Mononuclear cell (primary cell): Measurements from ENCODE around the gene CROCC. TPM values are rescaled to one million over a fixed set of nuclear protein-coding genes. Genes with fewer than 3 reads are reported as not detected.
"Not testable (repeated sequence)": the region's sequence is repeated elsewhere in the genome, so short reads cannot be mapped to it uniquely, and the experiment has no call there.

ENCODE experiments used
- H3K27me3 ChIP-seq: 2 replicates; pipeline ENCODE4 v1.6.0; 2011; ENCODE audit warnings: low read length, control low read depth; ENCODE audit not compliant: insufficient read depth
- H3K4me1 ChIP-seq: 2 replicates; pipeline ENCODE4 v1.5.1; 2011; ENCODE audit warnings: mild to moderate bottlenecking, low read length, control low read depth; ENCODE audit not compliant: insufficient read depth
- H3K4me3 ChIP-seq: 2 replicates; pipeline ENCODE4 v1.5.1; 2011; ENCODE audit warnings: mild to moderate bottlenecking, low read length, moderate library complexity
- H3K9me3 ChIP-seq: 2 replicates; pipeline ENCODE4 v1.5.1; 2011; ENCODE audit warnings: low read depth, mild to moderate bottlenecking, control low read depth, low read length
- total RNA-seq: library from RNA; depleted of rRNA; stranded (reverse); fragments of >200 nt; gene quantifications from one replicate; pipeline ENCODE4 v1.2.3, GENCODE V29; 2012

The CROCC gene
- total RNA-seq, 1 donor: 27.8 TPM

- Histone ChIP-seq H3K9me3 (no peaks in the 10 kb centered on the region), H3K4me3 (no peak overlapping the region), H3K4me1 (no peaks in the 10 kb centered on the region), H3K27me3 (no peaks in the 10 kb centered on the region)
Observed at GRCh38 chr1:16938351-16939321, 16.9 kb downstream of the CROCC start.

DNA sequence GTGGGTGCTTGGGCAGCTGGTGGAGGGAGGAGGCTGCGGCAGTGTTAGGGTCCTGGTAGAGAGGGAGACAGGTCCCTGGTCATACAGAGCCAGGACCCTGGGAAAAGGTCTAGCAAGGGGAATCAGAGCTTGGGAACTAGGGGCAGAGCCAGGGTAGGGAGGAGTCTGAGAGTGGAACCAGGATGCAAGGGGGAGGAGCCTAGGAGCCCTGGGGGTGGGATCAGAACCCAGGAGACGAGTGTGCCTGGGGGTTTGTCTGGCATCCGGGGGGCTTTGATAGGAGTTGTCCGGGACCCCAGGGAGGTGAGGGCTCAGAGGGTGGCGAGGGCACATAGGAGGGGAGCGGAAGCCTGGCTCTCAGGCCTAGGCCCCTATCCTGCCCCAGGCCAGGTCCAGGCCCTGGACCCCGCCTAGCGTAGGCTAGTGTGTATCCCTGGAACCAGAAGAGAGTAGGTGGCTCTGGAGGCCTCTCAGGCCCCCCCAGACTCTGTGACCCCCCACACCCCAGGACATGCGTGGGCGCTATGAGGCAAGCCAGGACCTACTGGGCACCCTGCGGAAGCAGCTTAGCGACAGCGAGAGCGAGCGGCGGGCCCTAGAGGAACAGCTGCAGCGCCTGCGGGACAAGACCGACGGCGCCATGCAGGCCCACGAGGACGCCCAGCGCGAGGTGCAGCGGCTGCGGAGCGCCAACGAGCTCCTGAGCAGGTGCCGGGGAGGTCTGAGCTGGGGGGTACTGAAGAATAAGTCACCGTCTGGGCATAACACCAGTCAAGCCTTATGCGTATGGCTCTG lies 17.9 kb downstream of the CROCC start:
- H3K4me3 ChIP-seq, H3K9me3 ChIP-seq, H3K27me3 ChIP-seq, H3K4me1 ChIP-seq: not testable (repeated sequence)

DNA sequence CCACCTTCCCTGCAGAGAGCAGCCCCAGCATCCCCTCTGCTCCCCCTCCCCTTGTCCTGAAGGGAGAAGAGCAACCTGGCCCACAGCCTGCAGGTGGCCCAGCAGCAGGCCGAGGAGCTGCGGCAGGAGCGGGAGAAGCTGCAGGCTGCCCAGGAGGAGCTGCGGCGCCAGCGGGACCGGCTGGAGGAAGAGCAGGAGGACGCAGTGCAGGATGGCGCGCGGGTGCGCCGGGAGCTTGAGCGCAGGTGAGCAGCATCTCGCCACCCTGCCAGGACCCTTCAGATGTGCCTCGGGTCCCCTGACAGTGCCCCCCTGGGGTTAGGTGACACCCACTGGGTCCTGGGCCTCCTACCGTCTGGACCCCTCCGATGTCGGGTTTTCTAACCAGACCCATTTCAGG lies 22.3 kb downstream of the CROCC start:
- no peaks in the 10 kb centered on the region for H3K27me3 ChIP-seq
- no peaks in the 10 kb centered on the region for H3K9me3 ChIP-seq
- no peaks in the 10 kb centered on the region for H3K4me1 ChIP-seq
- H3K4me3 ChIP-seq: no peak overlapping the region

DNA sequence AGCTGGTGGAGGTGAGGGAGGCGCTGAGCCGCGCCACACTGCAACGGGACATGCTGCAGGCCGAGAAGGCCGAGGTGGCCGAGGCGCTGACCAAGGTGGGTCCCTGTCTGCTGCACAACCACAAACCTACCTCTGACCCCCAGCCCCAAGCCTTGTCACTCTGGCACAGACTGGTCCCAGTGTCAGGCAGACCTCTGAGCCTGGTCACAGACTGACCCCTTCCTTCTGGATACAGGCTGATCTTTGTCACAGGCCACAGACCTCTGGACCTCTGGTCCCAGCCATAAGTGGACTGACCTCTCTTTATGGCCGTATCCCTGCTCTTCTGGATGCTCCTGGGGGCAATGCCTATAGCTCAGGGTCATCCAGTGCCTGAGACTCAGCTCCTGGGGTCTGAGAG lies 23.8 kb downstream of the CROCC start:
- not testable (repeated sequence) for H3K4me1 ChIP-seq, H3K9me3 ChIP-seq, H3K4me3 ChIP-seq, H3K27me3 ChIP-seq

GRCh38 chr1:16946185-16946584 lies 24.5 kb downstream of the CROCC start:
- not testable (repeated sequence) for H3K27me3 ChIP-seq, H3K4me1 ChIP-seq, H3K4me3 ChIP-seq, H3K9me3 ChIP-seq

GRCh38 chr1:16946646-16947045 lies 24.9 kb downstream of the CROCC start:
- Histone ChIP-seq H3K4me3 (no peak overlapping the region), H3K9me3 (no peaks in the 10 kb centered on the region), H3K27me3 (no peaks in the 10 kb centered on the region), H3K4me1 (no peaks in the 10 kb centered on the region)

- not testable (repeated sequence) for H3K4me3 ChIP-seq, H3K9me3 ChIP-seq, H3K4me1 ChIP-seq, H3K27me3 ChIP-seq
Observed at GRCh38 chr1:16948282-16948891, 26.7 kb downstream of the CROCC start.

DNA sequence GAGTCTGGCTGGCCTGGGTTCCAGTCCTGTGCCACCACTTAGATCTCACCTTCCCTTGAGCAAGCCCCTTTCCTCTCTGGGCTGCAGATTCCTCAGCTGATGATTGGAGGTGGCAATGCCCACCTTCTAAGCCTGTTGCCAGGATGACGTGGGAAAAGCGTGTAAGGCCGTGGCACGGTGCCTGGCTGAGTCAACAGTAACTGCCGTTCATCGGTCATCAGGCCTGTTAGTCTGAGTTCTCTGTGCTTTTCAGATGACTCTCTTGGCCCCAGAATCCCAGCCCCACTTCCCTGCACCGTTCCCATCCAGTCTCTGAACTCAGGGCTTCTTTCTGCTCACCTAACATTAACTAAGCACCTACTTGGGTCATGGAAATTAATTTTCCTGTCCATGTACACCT lies 27.3 kb downstream of the CROCC start:
- not testable (repeated sequence) for H3K4me3 ChIP-seq, H3K9me3 ChIP-seq, H3K27me3 ChIP-seq, H3K4me1 ChIP-seq

- not testable (repeated sequence) for H3K27me3 ChIP-seq, H3K4me1 ChIP-seq, H3K9me3 ChIP-seq
Observed at GRCh38 chr1:16952376-16952775, 30.6 kb downstream of the CROCC start.

GRCh38 chr1:16954579-16954978 lies 32.8 kb downstream of the CROCC start:
- Histone ChIP-seq H3K4me1 (no peaks in the 10 kb centered on the region), H3K27me3 (no peaks in the 10 kb centered on the region), H3K4me3 (no peak overlapping the region), H3K9me3 (no peaks in the 10 kb centered on the region)

More at GRCh38 chr1:16952376-16952775, 30.6 kb downstream of the CROCC start:
- H3K4me3 ChIP-seq: not testable (repeated sequence)

DNA sequence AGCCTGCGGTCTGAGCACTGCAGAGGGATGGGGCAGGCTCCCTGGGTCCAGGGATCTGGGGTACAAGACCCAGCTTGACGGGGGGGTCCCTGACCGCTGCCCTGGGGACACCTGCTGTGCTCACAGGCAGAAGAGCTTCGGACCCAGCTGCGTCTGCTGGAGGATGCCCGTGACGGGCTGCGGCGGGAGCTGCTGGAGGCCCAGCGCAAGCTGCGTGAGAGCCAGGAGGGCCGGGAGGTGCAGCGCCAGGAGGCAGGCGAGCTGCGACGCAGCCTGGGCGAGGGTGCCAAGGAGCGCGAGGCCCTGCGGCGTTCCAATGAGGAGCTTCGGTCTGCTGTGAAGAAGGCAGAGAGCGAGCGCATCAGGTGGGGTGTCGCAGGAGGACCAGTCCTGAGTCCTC lies 33.5 kb downstream of the CROCC start:
- no peaks in the 10 kb centered on the region for H3K27me3 ChIP-seq
- no peak overlapping the region for H3K4me3 ChIP-seq
- no peaks in the 10 kb centered on the region for H3K4me1 ChIP-seq
- no peaks in the 10 kb centered on the region for H3K9me3 ChIP-seq

DNA sequence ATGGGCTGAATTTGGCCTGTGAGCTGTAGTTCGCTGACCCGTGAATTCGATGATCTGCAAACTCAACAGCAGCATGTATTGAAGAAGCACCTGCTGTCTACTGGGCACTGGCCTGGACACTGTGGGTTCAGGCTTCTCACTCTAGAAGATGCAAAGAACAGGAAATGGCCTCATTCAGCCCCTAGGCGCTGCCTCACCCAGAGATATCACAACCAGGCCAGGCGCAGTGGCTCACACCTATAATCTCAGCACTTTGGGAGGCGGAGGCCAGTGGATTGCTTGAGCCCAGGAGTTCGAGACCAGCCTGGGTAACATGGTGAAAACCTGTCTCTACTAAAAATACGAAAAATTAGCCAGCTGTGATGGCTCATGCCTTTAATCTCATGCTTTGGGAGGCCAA lies 35.0 kb downstream of the CROCC start:
- Histone ChIP-seq H3K9me3 (no peaks in the 10 kb centered on the region), H3K4me3 (no peak overlapping the region), H3K27me3 (no peaks in the 10 kb centered on the region), H3K4me1 (peaks cover 6% of the 10 kb centered on the region)

- H3K27me3 ChIP-seq: no peaks in the 10 kb centered on the region
- peaks cover 6% of the 10 kb centered on the region for H3K4me1 ChIP-seq
- no peak overlapping the region for H3K4me3 ChIP-seq
- no peaks in the 10 kb centered on the region for H3K9me3 ChIP-seq
Observed at GRCh38 chr1:16957731-16958130, 36.0 kb downstream of the CROCC start.

DNA sequence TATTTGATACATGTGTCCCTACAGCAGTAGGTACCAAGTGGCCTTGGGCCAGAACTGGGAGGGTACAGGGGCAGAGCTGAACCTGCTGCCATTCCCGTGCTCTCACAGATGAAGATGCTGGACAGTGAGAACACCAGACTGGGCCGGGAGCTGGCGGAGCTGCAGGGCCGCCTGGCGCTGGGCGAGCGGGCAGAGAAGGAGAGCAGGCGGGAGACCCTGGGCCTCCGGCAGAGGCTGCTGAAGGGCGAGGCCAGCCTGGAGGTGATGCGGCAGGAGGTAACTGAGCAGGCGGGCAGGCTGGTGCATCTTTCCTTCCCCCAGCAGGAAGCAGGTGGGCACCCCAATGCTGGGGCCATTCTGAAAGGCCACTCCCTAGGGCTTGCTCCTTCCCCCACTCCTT lies 36.7 kb downstream of the CROCC start:
- Histone ChIP-seq H3K4me1 (peaks cover 6% of the 10 kb centered on the region), H3K4me3 (no peak overlapping the region), H3K9me3 (no peaks in the 10 kb centered on the region), H3K27me3 (no peaks in the 10 kb centered on the region)

- Histone ChIP-seq H3K4me3 (peak overlapping the region; percentile 32), H3K9me3 (no peaks in the 10 kb centered on the region), H3K4me1 (peaks cover 6% of the 10 kb centered on the region), H3K27me3 (no peaks in the 10 kb centered on the region)
Observed at GRCh38 chr1:16960560-16961296, 39.0 kb downstream of the CROCC start.
